Loucy (cell line): ENCODE measurements around the gene WHAMM.

Experiments
- EZH2phosphoT487 ChIP-seq: fragments of 200-600 bp; IDR thresholded peaks from 2 replicates; pipeline ENCODE4 v1.6.1; 2018; ENCODE audit warnings: antibody characterized with exemption, mild to moderate bottlenecking, moderate library complexity, borderline replicate concordance
- TF ChIP-seq, protein P1 (sequence below): fragments of 200-600 bp; sonication (generic); conservative IDR thresholded peaks from 2 replicates; pipeline ENCODE4 v1.5.1; 2014; ENCODE audit warnings: mild to moderate bottlenecking, antibody characterized with exemption, low read length

DNA sequence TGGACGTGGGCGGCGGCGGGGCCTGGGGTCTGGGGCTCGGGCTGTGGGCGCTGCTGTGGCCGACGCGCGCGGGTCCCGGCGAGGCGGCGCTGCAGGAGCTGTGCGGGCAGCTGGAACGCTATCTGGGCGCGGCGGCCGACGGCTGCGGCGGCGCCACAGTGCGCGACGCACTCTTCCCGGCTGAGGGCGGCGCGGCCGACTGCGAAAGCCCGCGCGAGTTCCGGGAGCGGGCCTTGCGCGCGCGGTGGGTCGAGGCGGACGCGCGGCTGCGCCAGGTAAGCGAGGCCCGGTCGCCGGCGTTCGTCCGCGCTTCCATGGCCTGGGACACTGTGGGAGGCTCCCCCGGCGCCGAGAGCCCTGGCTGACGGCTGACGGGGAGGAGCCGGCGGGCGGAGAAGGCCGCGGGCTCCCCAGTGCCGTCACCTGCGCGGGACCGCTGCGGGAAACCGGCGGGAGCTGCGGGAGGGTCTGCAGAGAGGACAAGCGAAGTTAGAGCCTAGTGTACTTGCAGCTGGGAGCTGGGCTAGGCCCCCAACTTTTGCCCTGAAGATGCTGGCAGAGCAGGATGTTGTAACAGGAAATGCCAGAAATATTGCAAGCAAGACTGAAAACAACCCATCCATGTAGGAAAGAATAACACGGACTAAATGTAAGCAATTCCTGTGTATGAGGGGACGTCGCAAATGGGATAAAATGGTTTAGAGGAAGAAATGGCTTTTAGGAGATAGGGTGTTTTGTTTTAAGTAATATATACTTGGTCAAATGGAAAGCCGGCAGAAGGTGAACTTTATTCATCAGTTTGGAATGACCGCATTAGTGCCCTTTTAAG is 847 bp downstream of the WHAMM start:
- no peak for TF ChIP-seq EZH2phosphoT487
- TF ChIP-seq, protein P1, sequence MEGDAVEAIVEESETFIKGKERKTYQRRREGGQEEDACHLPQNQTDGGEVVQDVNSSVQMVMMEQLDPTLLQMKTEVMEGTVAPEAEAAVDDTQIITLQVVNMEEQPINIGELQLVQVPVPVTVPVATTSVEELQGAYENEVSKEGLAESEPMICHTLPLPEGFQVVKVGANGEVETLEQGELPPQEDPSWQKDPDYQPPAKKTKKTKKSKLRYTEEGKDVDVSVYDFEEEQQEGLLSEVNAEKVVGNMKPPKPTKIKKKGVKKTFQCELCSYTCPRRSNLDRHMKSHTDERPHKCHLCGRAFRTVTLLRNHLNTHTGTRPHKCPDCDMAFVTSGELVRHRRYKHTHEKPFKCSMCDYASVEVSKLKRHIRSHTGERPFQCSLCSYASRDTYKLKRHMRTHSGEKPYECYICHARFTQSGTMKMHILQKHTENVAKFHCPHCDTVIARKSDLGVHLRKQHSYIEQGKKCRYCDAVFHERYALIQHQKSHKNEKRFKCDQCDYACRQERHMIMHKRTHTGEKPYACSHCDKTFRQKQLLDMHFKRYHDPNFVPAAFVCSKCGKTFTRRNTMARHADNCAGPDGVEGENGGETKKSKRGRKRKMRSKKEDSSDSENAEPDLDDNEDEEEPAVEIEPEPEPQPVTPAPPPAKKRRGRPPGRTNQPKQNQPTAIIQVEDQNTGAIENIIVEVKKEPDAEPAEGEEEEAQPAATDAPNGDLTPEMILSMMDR, result no peak
